ENCODE results near the gene FARP1. TPM values are rescaled to one million over a fixed set of nuclear protein-coding genes. Genes with fewer than 3 reads are reported as not detected.

FARP1 gene
- total RNA-seq, 1 donor from 2014 or later: 278 TPM

GRCh38 chr13:98310485-98311199 lies 167.7 kb downstream of the FARP1 start:
- DNase-seq (ENCODE audit: low spot score, unreplicated experiment): no peak
- no peak for TF ChIP-seq CTCF (IDR thresholded peaks at IDR 0.05; ENCODE audit: unreplicated experiment)
- no peaks in the 10 kb centered on the region for H3K27me3 Mint-ChIP-seq
- H3K27ac Mint-ChIP-seq: peak overlapping the region; percentile 57
- H3K36me3 Mint-ChIP-seq (ENCODE audit: insufficient read depth): peaks cover 7% of the 10 kb centered on the region
- H3K4me3 Mint-ChIP-seq (ENCODE audit: low read depth): peak overlapping the region; percentile 15
- H3K4me1 Mint-ChIP-seq (ENCODE audit: low read depth): peaks cover 60% of the 10 kb centered on the region
- no peaks in the 10 kb centered on the region for H3K9me3 Mint-ChIP-seq (ENCODE audit: low read depth)

DNA sequence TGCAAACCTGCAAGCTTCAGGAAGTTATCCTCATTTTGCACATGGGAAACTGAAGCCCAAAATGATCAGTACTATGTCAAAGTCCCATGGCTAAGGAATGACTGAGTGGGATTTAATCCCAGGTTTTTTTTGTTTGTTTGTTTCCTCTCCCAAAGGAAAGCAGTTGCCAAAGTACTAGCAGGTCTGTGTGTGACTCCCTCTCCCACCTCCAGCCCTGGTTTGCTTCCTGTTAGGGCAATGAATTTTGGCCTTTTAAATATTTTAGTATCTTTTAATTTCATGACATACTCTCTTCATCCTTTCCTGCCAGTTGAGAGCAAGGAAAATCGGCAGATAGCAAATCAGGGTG lies 168.3 kb downstream of the FARP1 start:
- Mint-ChIP-seq H3K27me3 (no peaks in the 10 kb centered on the region), H3K4me1 (ENCODE audit: low read depth) (peaks cover 59% of the 10 kb centered on the region), H3K9me3 (ENCODE audit: low read depth) (no peaks in the 10 kb centered on the region), H3K4me3 (ENCODE audit: low read depth) (no peak overlapping the region), H3K27ac (peak overlapping the region; percentile 57), H3K36me3 (ENCODE audit: insufficient read depth) (peaks cover 9% of the 10 kb centered on the region)
- no peak for DNase-seq (ENCODE audit: low spot score, unreplicated experiment)
- no peak for TF ChIP-seq CTCF (IDR thresholded peaks at IDR 0.05; ENCODE audit: unreplicated experiment)

- H3K36me3 Mint-ChIP-seq (ENCODE audit: insufficient read depth): peaks cover 10% of the 10 kb centered on the region
- H3K4me1 Mint-ChIP-seq (ENCODE audit: low read depth): peaks cover 49% of the 10 kb centered on the region
- no peak overlapping the region for H3K4me3 Mint-ChIP-seq (ENCODE audit: low read depth)
- H3K27ac Mint-ChIP-seq: peak overlapping the region; percentile 89
- H3K27me3 Mint-ChIP-seq: no peaks in the 10 kb centered on the region
- H3K9me3 Mint-ChIP-seq (ENCODE audit: low read depth): no peaks in the 10 kb centered on the region
- DNase-seq (ENCODE audit: low spot score, unreplicated experiment): no peak
- no peak for TF ChIP-seq CTCF (IDR thresholded peaks at IDR 0.05; ENCODE audit: unreplicated experiment)
These were observed 169.7 kb downstream of the FARP1 start for GRCh38 chr13:98312606-98313005.

- no peak for TF ChIP-seq CTCF (IDR thresholded peaks at IDR 0.05; ENCODE audit: unreplicated experiment)
- H3K36me3 Mint-ChIP-seq (ENCODE audit: insufficient read depth): peaks cover 12% of the 10 kb centered on the region
- DNase-seq (ENCODE audit: low spot score, unreplicated experiment): no peak
- peaks cover 43% of the 10 kb centered on the region for H3K4me1 Mint-ChIP-seq (ENCODE audit: low read depth)
- peak overlapping the region; percentile 89 for H3K27ac Mint-ChIP-seq
- no peaks in the 10 kb centered on the region for H3K9me3 Mint-ChIP-seq (ENCODE audit: low read depth)
- no peaks in the 10 kb centered on the region for H3K27me3 Mint-ChIP-seq
- no peak overlapping the region for H3K4me3 Mint-ChIP-seq (ENCODE audit: low read depth)
These were observed 170.4 kb downstream of the FARP1 start for GRCh38 chr13:98313023-98313921.

DNA sequence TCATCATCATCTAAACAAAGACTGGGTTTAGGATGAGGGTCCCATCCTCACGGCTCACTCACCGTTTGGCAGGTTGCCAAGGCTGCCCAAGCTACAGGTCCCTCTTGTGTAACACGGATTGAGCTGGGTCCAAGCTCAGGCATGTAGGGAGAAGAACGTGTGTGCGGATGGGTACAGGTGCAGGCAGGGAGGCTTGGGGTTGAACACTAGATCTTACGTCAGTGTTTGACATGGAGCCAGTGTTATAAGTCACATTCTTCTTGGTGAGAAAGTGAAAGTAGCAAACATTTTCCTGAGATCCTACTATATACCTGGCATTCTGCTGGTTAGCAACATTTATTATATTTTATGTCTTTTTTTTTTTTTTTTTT lies 171.0 kb downstream of the FARP1 start:
- Mint-ChIP-seq H3K4me1 (ENCODE audit: low read depth) (peaks cover 42% of the 10 kb centered on the region), H3K27me3 (no peaks in the 10 kb centered on the region), H3K27ac (peak overlapping the region; percentile 89), H3K36me3 (ENCODE audit: insufficient read depth) (peaks cover 12% of the 10 kb centered on the region), H3K4me3 (ENCODE audit: low read depth) (no peak overlapping the region), H3K9me3 (ENCODE audit: low read depth) (no peaks in the 10 kb centered on the region)
- TF ChIP-seq CTCF (IDR thresholded peaks at IDR 0.05; ENCODE audit: unreplicated experiment): no peak
- DNase-seq (ENCODE audit: low spot score, unreplicated experiment): no peak
